ENCODE results near the gene DNAJA3.

GRCh38 chr16:4477966-4478365 is 52.3 kb downstream of the DNAJA3 start:
- no peak for TF ChIP-seq ZFP30 (CRISPR knock-in tag; IDR thresholded peaks at IDR 0.05)
- TF ChIP-seq TSHZ2 (CRISPR knock-in tag; IDR thresholded peaks at IDR 0.05): no peak
- no peak for TF ChIP-seq SNAI2 (CRISPR knock-in tag; IDR thresholded peaks at IDR 0.05)
- TF ChIP-seq GLIS3 (CRISPR knock-in tag; IDR thresholded peaks at IDR 0.05): no peak
